GM18507 (cell line): Measurements from ENCODE around the gene C1QTNF9.
"Not testable (repeated sequence)": the region's sequence is repeated elsewhere in the genome, so short reads cannot be mapped to it uniquely, and the experiment has no call there.

Experiments used
- DNase-seq: peaks from one replicate; pipeline ENCODE4 v3.0.0; 2011; ENCODE audit warnings: low read depth; ENCODE audit not compliant: insufficient read length; ENCODE audit errors: extremely low spot score
- FAIRE-seq: peaks from 2 replicates; lab custom pipeline; 2011; peaks lifted over from hg19 to GRCh38; lab: Jason Lieb, UNC

C1QTNF9 gene

GRCh38 chr13:24309300-24309699 lies at the start of gene C1QTNF9:
C1QTNF9 (plus strand) TSS chr13:24309580; CDS start chr13:24316004, 6,424 bp downstream.
- not testable (repeated sequence) for DNase-seq, FAIRE-seq

GRCh38 chr13:24261566-24261965 lies 47.8 kb upstream of the C1QTNF9 start:
- no peak for DNase-seq
- no peak for FAIRE-seq

- DNase-seq (no peak), FAIRE-seq (no peak)
Measured at GRCh38 chr13:24263632-24264031, 45.7 kb upstream of the C1QTNF9 start.

GRCh38 chr13:24264976-24265375 lies 44.4 kb upstream of the C1QTNF9 start:
- no peak for DNase-seq
- peak; percentile 33 for FAIRE-seq

GRCh38 chr13:24265453-24265852 lies 43.9 kb upstream of the C1QTNF9 start:
- FAIRE-seq, result no peak
- DNase-seq, result no peak

- DNase-seq (peak; percentile 30), FAIRE-seq (peak; percentile 77)
Measured at GRCh38 chr13:24267274-24267673, 42.1 kb upstream of the C1QTNF9 start.

- FAIRE-seq, result no peak
- DNase-seq, result no peak
Measured at GRCh38 chr13:24267801-24268200, 41.6 kb upstream of the C1QTNF9 start.

GRCh38 chr13:24269821-24270220 lies 39.6 kb upstream of the C1QTNF9 start:
- DNase-seq (no peak), FAIRE-seq (no peak)

GRCh38 chr13:24270639-24271141 lies 38.7 kb upstream of the C1QTNF9 start:
- DNase-seq (peak; percentile 35), FAIRE-seq (peak; percentile 90)

- FAIRE-seq (no peak), DNase-seq (no peak)
Measured at GRCh38 chr13:24271231-24271600, 38.2 kb upstream of the C1QTNF9 start.

GRCh38 chr13:24271601-24272451 lies 37.6 kb upstream of the C1QTNF9 start:
- FAIRE-seq (peak; percentile 95), DNase-seq (peak; percentile 35)

- DNase-seq (no peak), FAIRE-seq (peak; percentile 41)
Measured at GRCh38 chr13:24272452-24273161, 36.8 kb upstream of the C1QTNF9 start.

- FAIRE-seq, result peak; percentile 5
- no peak for DNase-seq
Measured at GRCh38 chr13:24273926-24274325, 35.5 kb upstream of the C1QTNF9 start.

GRCh38 chr13:24274452-24275021 lies 34.8 kb upstream of the C1QTNF9 start:
- FAIRE-seq (peak; percentile 97), DNase-seq (peak; percentile 67)

- FAIRE-seq (no peak), DNase-seq (no peak)
Measured at GRCh38 chr13:24275041-24275440, 34.3 kb upstream of the C1QTNF9 start.

- no peak for DNase-seq
- FAIRE-seq, result peak; percentile 88
Measured at GRCh38 chr13:24276306-24276705, 33.1 kb upstream of the C1QTNF9 start.

GRCh38 chr13:24276861-24277260 lies 32.5 kb upstream of the C1QTNF9 start:
- no peak for DNase-seq
- FAIRE-seq, result no peak

- FAIRE-seq (no peak), DNase-seq (no peak)
Measured at GRCh38 chr13:24277761-24278160, 31.6 kb upstream of the C1QTNF9 start.

GRCh38 chr13:24279327-24280110 lies 29.9 kb upstream of the C1QTNF9 start:
- FAIRE-seq, result no peak
- DNase-seq, result no peak
